Activated naive CD8-positive, alpha-beta T cell (primary cell): ENCODE measurements around the gene DOCK8.
A peak's percentile ranks its signal among the peaks of the same experiment; 100 is the strongest.

Experiments used
- H3K27ac Mint-ChIP-seq: one replicate; pipeline ENCODE4 v1.8.0; 2021; ENCODE audit warnings: mixed read lengths
- H3K27me3 Mint-ChIP-seq: one replicate; pipeline ENCODE4 v1.8.0; 2021; ENCODE audit warnings: mixed read lengths
- H3K36me3 Mint-ChIP-seq: one replicate; pipeline ENCODE4 v1.8.0; 2021; ENCODE audit warnings: mixed read lengths
- H3K4me1 Mint-ChIP-seq: one replicate; pipeline ENCODE4 v1.8.0; 2021; ENCODE audit warnings: low read depth, mixed read lengths
- H3K4me3 Mint-ChIP-seq: one replicate; pipeline ENCODE4 v1.8.0; 2021; ENCODE audit warnings: mild to moderate bottlenecking, mixed read lengths
- H3K9me3 Mint-ChIP-seq: one replicate; pipeline ENCODE4 v1.8.0; 2021; ENCODE audit warnings: low read depth, mixed read lengths

DOCK8 gene

GRCh38 chr9:495739-496138, 281.1 kb downstream of the DOCK8 start:
- H3K27me3 Mint-ChIP-seq, result peaks cover 13% of the 10 kb centered on the region
- no peak overlapping the region for H3K4me3 Mint-ChIP-seq
- H3K9me3 Mint-ChIP-seq, result no peaks in the 10 kb centered on the region
- H3K27ac Mint-ChIP-seq, result no peak overlapping the region
- H3K4me1 Mint-ChIP-seq, result no peaks in the 10 kb centered on the region
- H3K36me3 Mint-ChIP-seq, result peaks cover 2% of the 10 kb centered on the region

- Mint-ChIP-seq H3K36me3 (peaks cover 4% of the 10 kb centered on the region), H3K9me3 (no peaks in the 10 kb centered on the region), H3K4me1 (peaks cover 18% of the 10 kb centered on the region), H3K4me3 (peak overlapping the region; percentile 82), H3K27ac (no peak overlapping the region), H3K27me3 (peaks cover 15% of the 10 kb centered on the region)
Measured at GRCh38 chr9:503326-503725, 288.7 kb downstream of the DOCK8 start.

- H3K9me3 Mint-ChIP-seq, result no peaks in the 10 kb centered on the region
- peak within 1 kb of the TSS; percentile 82 for H3K4me3 Mint-ChIP-seq
- H3K36me3 Mint-ChIP-seq, result peaks cover 4% of the 10 kb centered on the region
- H3K27me3 Mint-ChIP-seq, result peaks cover 15% of the 10 kb centered on the region
- H3K4me1 Mint-ChIP-seq, result peaks cover 18% of the 10 kb centered on the region
- peak within 1 kb of the TSS; percentile 41 for H3K27ac Mint-ChIP-seq
Measured at GRCh38 chr9:503881-504852, 289.5 kb downstream of the DOCK8 start, which contains the start of gene KANK1. KANK1 (plus strand) TSS chr9:504695.

- Mint-ChIP-seq H3K27ac (peak overlapping the region; percentile 41), H3K9me3 (no peaks in the 10 kb centered on the region)
Measured at GRCh38 chr9:504921-505740, 290.5 kb downstream of the DOCK8 start.

GRCh38 chr9:505741-506059, 291.0 kb downstream of the DOCK8 start:
- Mint-ChIP-seq H3K36me3 (peaks cover 4% of the 10 kb centered on the region), H3K27ac (no peak overlapping the region), H3K4me3 (peak overlapping the region; percentile 73), H3K4me1 (peaks cover 18% of the 10 kb centered on the region), H3K9me3 (no peaks in the 10 kb centered on the region), H3K27me3 (peaks cover 7% of the 10 kb centered on the region)

More at GRCh38 chr9:504921-505740, 290.5 kb downstream of the DOCK8 start:
- Mint-ChIP-seq H3K27me3 (peaks cover 10% of the 10 kb centered on the region), H3K4me1 (peaks cover 18% of the 10 kb centered on the region), H3K36me3 (peaks cover 4% of the 10 kb centered on the region), H3K4me3 (peak overlapping the region; percentile 73)

GRCh38 chr9:506281-506680, 291.6 kb downstream of the DOCK8 start:
- Mint-ChIP-seq H3K27ac (no peak overlapping the region), H3K4me3 (peak overlapping the region; percentile 73)

GRCh38 chr9:511861-512260, 297.2 kb downstream of the DOCK8 start:
- Mint-ChIP-seq H3K4me3 (no peak overlapping the region), H3K4me1 (peaks cover 25% of the 10 kb centered on the region), H3K27me3 (no peaks in the 10 kb centered on the region), H3K27ac (no peak overlapping the region), H3K9me3 (no peaks in the 10 kb centered on the region), H3K36me3 (no peaks in the 10 kb centered on the region)

More at GRCh38 chr9:506281-506680, 291.6 kb downstream of the DOCK8 start:
- peaks cover 18% of the 10 kb centered on the region for H3K4me1 Mint-ChIP-seq
- peaks cover 7% of the 10 kb centered on the region for H3K27me3 Mint-ChIP-seq
- peaks cover 4% of the 10 kb centered on the region for H3K36me3 Mint-ChIP-seq
- no peaks in the 10 kb centered on the region for H3K9me3 Mint-ChIP-seq

GRCh38 chr9:512555-513272, 298.0 kb downstream of the DOCK8 start:
- Mint-ChIP-seq H3K27me3 (no peaks in the 10 kb centered on the region), H3K4me3 (no peak overlapping the region), H3K27ac (no peak overlapping the region), H3K4me1 (peaks cover 26% of the 10 kb centered on the region), H3K9me3 (no peaks in the 10 kb centered on the region), H3K36me3 (no peaks in the 10 kb centered on the region)
